Stomach (tissue), 19 donors: ENCODE results near the gene KLK11. TPM values are rescaled to one million over a fixed set of nuclear protein-coding genes. Genes with fewer than 3 reads are reported as not detected.

Experiments used
- DNase-seq, 2 donors: peaks; one replicate each; pipeline versions ENCODE4 v3.0.0 to v3.0.0-alpha.2; 2013 to 2019
- H3K27ac ChIP-seq, 5 donors: fragments of 200-600 bp in 4 of 5; sonication (generic) in 4 of 5; one replicate each; pipeline ENCODE4 v1.5.1; 2013 to 2019; ENCODE audit warnings: mild to moderate bottlenecking in 1 of 5, moderate library complexity in 1 of 5
- H3K27me3 ChIP-seq, 3 donors: fragments of 200-600 bp; sonication (generic); one replicate each; pipeline ENCODE4 v1.5.1; 2017 to 2019; ENCODE audit warnings: mixed run types in 1 of 3
- H3K36me3 ChIP-seq, 4 donors: fragments of 200-600 bp; sonication (generic); 1 replicate in 3 of 4; 2 replicates in 1 of 4; pipeline ENCODE4 v1.5.1; 2016 to 2019
- H3K4me1 ChIP-seq, 4 donors: fragments of 200-600 bp; sonication (generic); one replicate each; pipeline ENCODE4 v1.5.1; 2016 to 2019
- H3K4me3 ChIP-seq, 4 donors: fragments of 200-600 bp; sonication (generic) in 3 of 4; one replicate each; pipeline ENCODE4 v1.5.1; 2016 to 2019; ENCODE audit warnings: mild to moderate bottlenecking in 1 of 4
- H3K9me3 ChIP-seq, 4 donors: fragments of 200-600 bp; sonication (generic); one replicate each; pipeline ENCODE4 v1.5.1; 2016 to 2019
- EP300 ChIP-seq: sonication (generic); formaldehyde crosslinking; IDR thresholded peaks from one replicate; pipeline ENCODE4 v1.6.1; 2017; ENCODE audit warnings: antibody characterized with exemption
- POLR2A ChIP-seq, 4 donors: fragments of 450-650 bp; IDR thresholded peaks; one replicate each; pipeline ENCODE4 v1.6.1; 2016; ENCODE audit warnings: antibody characterized with exemption in 4 of 4, control low read depth in 2 of 4, mild to moderate bottlenecking in 1 of 4, moderate library complexity in 1 of 4
- POLR2AphosphoS5 ChIP-seq, 3 donors: sonication (generic); formaldehyde crosslinking; IDR thresholded peaks; one replicate each; pipeline ENCODE4 v1.6.1; 2016; ENCODE audit warnings: antibody characterized with exemption in 3 of 3
- WGBS, 5 donors: extraction: QIAGEN DNeasy Blood & Tissue Kit in 3 of 5; methylation state at CpG; one replicate each; pipeline versions ENCODE4 v1.1.5 to v1.1.7; 2013 to 2018; 5-methylcytosine and 5-hydroxymethylcytosine counted together
- intact Hi-C: fragments of 100-400 bp; cut with DNase I; formaldehyde crosslinking; loops from one replicate; pipeline ENCODE4 v1.15.1; 2023; ENCODE audit warnings: low total_unique reads
- long read RNA-seq, 10 donors: transcript quantifications; one replicate each; lab custom pipeline, GENCODE V29; 2026
- polyA plus RNA-seq, 3 donors: library from polyadenylated mRNA; stranded (reverse); fragments of 200-250 nt; gene quantifications; one replicate each; pipeline ENCODE4 v1.2.3, GENCODE V29; 2013
- total RNA-seq, 5 donors: library from RNA; depleted of rRNA; stranded (reverse); fragments of >200 nt; gene quantifications; one replicate each; pipeline versions ENCODE4 v1.1.0 to v1.2.3, GENCODE V29; 2014 to 2016
- TF ChIP-seq, protein P1 (sequence below), 7 experiments: fragments of 450-650 bp in 4 of 7; fragments of 200-600 bp in 3 of 7; sonication (generic) in 3 of 7; IDR thresholded peaks; one replicate each; pipeline ENCODE4 v1.5.1; 2016 to 2019; ENCODE audit warnings: antibody characterized with exemption in 7 of 7, control low read depth in 2 of 7, mild to moderate bottlenecking in 1 of 7
- donor health status: healthy with polysubstance abuse.
- donor health status: Bipolar disorder and iron deficiency.
- donor health status: healthy.

Gene KLK11, protein sequence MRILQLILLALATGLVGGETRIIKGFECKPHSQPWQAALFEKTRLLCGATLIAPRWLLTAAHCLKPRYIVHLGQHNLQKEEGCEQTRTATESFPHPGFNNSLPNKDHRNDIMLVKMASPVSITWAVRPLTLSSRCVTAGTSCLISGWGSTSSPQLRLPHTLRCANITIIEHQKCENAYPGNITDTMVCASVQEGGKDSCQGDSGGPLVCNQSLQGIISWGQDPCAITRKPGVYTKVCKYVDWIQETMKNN
- 100 to 1,000 TPM in 1 of 5 donors, 10 to 100 TPM in 2, 1 to 10 TPM in 1, not detected in 1; 1.8 to 128 (median 26.0) TPM for total RNA-seq
- 100 to 1,000 TPM in 1 of 3 donors, 10 to 100 TPM in 2; 34.1 to 152 (median 71.8) TPM for polyA plus RNA-seq
- long read RNA-seq, donor 1, result 0 reads
- long read RNA-seq, donor 2, partial matches to known transcripts, result 0 of 1 reads
- long read RNA-seq, donor 2, other reads (novel, unspliced or antisense), result 0 of 1 reads
- long read RNA-seq, donor 3, partial matches to known transcripts, result 0 of 2 reads
- long read RNA-seq, donor 3, other reads (novel, unspliced or antisense), result 0 of 2 reads
- long read RNA-seq, donor 4, partial matches to known transcripts, result 0 of 1 reads
- long read RNA-seq, donor 4, other reads (novel, unspliced or antisense), result 0 of 1 reads
- long read RNA-seq, donor 5, partial matches to known transcripts, result 0 of 2 reads
- long read RNA-seq, donor 5, other reads (novel, unspliced or antisense), result 0 of 2 reads
- long read RNA-seq, donor 6, partial matches to known transcripts, result 0 of 2 reads
- long read RNA-seq, donor 6, other reads (novel, unspliced or antisense), result 0 of 2 reads
- long read RNA-seq, donor 7, result 0 reads
- long read RNA-seq, donor 8, partial matches to known transcripts, result 0 of 2 reads
- long read RNA-seq, donor 8, other reads (novel, unspliced or antisense), result 0 of 2 reads
- long read RNA-seq, donor 9, partial matches to known transcripts, result 5 of 5 reads
- long read RNA-seq, donor 9, other reads (novel, unspliced or antisense), result 0 of 5 reads
- long read RNA-seq, donor 10, result 0 reads

DNA sequence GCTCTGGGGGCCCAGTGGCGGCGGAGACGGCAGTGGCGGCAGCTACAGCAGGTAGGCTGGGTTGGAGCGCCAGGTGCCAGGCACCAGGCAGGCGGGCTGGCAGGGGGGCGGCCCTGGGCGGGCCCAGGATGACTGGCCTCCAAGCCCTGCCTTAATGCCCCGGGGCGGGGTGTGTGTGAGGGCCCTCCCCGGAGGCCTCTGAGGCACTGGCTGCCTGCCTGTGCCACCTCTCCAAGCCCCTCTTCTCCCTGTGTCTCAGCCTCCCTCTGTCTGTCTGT is at the start of gene KLK11:
Gene KLK11, minus strand, starts transcription at position 63 of the 278 bp plus-strand sequence. CDS start 985 bp downstream, outside the sequence.
- peak; percentile 73 to 90 for DNase-seq
- H3K36me3 ChIP-seq, result no peaks in the 10 kb centered on the region
- H3K27ac ChIP-seq, result peak within 1 kb of the TSS; percentile 85 to 97 (median 92)
- H3K27me3 ChIP-seq, result peaks cover 0 to 72% (median 0%) of the 10 kb centered on the region in 3 donors
- H3K9me3 ChIP-seq, result no peaks in the 10 kb centered on the region
- peaks cover under 1 to 25% (median 5%) of the 10 kb centered on the region in 4 donors for H3K4me1 ChIP-seq
- H3K4me3 ChIP-seq, result peak within 1 kb of the TSS; percentile 34 to 47 (median 42)
- WGBS, 5 donors, result 35 to 66% (median 44%) methylated on average over 5 to 11 of the region's 11 CpGs
- intact Hi-C loops, result no loop called here
- peak in 2 of 4 donors; percentile 31 to 52 for TF ChIP-seq POLR2A (IDR thresholded peaks at IDR 0.05)
- TF ChIP-seq, protein P1, sequence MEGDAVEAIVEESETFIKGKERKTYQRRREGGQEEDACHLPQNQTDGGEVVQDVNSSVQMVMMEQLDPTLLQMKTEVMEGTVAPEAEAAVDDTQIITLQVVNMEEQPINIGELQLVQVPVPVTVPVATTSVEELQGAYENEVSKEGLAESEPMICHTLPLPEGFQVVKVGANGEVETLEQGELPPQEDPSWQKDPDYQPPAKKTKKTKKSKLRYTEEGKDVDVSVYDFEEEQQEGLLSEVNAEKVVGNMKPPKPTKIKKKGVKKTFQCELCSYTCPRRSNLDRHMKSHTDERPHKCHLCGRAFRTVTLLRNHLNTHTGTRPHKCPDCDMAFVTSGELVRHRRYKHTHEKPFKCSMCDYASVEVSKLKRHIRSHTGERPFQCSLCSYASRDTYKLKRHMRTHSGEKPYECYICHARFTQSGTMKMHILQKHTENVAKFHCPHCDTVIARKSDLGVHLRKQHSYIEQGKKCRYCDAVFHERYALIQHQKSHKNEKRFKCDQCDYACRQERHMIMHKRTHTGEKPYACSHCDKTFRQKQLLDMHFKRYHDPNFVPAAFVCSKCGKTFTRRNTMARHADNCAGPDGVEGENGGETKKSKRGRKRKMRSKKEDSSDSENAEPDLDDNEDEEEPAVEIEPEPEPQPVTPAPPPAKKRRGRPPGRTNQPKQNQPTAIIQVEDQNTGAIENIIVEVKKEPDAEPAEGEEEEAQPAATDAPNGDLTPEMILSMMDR (IDR thresholded peaks at IDR 0.05), result no peak
- peak in 2 of 3 donors; percentile 78 to 85 for TF ChIP-seq POLR2AphosphoS5 (IDR thresholded peaks at IDR 0.05)
- TF ChIP-seq EP300, result no peak

DNA sequence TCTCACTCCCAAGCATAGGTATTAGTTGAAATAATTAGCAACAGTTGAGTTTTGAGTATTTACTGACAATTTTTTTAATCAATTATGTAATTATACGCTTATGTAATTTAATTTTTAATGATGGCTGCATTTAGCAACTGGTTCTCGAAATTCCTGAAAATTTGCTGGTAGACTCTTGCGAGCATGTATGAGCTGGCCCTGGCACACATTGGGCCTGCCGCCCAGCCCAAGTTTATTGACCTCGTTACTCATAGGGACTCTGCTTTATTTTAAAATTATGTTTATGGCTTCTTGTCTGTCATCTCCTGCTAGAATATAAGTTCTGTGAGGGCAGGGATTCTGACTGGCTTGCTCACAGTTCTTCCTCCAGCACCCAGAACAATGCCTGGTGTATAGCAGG is 49.6 kb upstream of the KLK11 start:
- WGBS, 5 donors, result 87 to 94% (median 91%) methylated on average over 5 of the region's 5 CpGs
- H3K4me1 ChIP-seq, result peaks cover 0 to 11% (median 5%) of the 10 kb centered on the region in 4 donors
- H3K27ac ChIP-seq, result no peak overlapping the region
- no peaks in the 10 kb centered on the region for H3K27me3 ChIP-seq
- no peaks in the 10 kb centered on the region for H3K36me3 ChIP-seq
- no peak for DNase-seq
- peaks cover 0 to 15% (median 10%) of the 10 kb centered on the region in 4 donors for H3K9me3 ChIP-seq
- intact Hi-C loops, result no loop called here
- no peak for TF ChIP-seq POLR2AphosphoS5 (IDR thresholded peaks at IDR 0.05)
- no peak for TF ChIP-seq EP300
- TF ChIP-seq POLR2A (IDR thresholded peaks at IDR 0.05), result no peak
- TF ChIP-seq, protein P1 (IDR thresholded peaks at IDR 0.05), result no peak
- no peak overlapping the region for H3K4me3 ChIP-seq

DNA sequence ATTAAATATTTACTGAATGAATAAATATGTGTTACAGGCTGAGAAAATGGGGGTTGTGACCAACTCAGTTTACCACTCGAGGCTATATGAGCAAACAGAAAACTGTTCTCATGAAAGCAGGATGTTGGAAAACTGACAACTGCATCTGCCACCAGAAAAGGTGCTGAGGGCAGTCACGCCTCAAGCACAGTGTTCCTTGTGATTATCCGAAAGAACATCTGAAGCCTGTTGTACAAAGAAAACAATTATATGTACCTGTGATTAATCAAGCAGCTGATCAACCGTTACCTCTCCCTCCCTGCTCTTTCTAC is 44.6 kb upstream of the KLK11 start:
- peak overlapping the region in 4 of 5 donors; percentile 1 to 61 (median 22) for H3K27ac ChIP-seq
- no peaks in the 10 kb centered on the region for H3K36me3 ChIP-seq
- H3K9me3 ChIP-seq, result peaks cover 0 to 15% (median 10%) of the 10 kb centered on the region in 4 donors
- intact Hi-C loops, result no loop called here
- DNase-seq, result peak in 1 of 2 donors; percentile 53
- TF ChIP-seq POLR2A (IDR thresholded peaks at IDR 0.05) (no peak), EP300 (no peak), POLR2AphosphoS5 (IDR thresholded peaks at IDR 0.05) (peak in 2 of 3 donors; percentile 22 to 31)
- peaks cover 0 to 17% (median 10%) of the 10 kb centered on the region in 4 donors for H3K4me1 ChIP-seq
- WGBS, 5 donors, result 18 to 47% (median 33%) methylated on average over 4 of the region's 4 CpGs
- H3K4me3 ChIP-seq, result no peak overlapping the region
- H3K27me3 ChIP-seq, result peaks cover 0 to 4% (median 0%) of the 10 kb centered on the region in 3 donors

DNA sequence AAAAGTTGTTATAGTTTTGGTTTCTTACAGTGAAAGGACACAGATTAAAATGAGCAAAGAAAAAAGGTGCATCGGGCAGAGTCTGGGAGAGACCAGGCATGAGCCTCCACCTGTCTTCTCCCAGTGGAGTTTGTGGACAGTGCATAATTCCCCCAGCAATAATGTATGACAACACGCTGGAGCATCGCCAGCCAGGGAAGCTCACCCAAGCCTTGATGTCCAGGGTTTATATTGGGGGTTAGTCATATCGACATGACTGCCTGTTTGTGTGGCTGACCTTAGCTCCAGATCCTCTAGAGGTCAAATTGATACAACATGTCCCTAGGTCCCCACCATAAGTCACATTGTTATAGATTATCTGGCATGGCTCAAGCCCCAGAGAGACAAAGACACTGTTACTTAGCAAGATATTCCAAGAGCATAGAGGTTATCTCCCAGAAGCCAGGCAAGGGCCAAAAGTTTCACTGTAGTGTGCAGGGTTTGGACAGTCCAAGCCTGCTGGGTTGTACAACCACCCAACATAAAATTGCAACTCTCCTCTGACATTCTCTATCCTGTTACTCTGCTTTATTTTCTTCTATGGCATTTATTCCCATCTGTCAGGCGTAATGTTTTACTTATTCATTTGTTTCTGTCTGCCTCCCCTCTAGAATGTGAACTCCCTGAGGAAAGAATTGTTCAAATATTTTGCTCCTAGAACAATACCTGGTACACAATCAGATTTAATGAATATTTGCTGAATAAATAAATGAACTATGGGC is 44.1 kb upstream of the KLK11 start:
- peaks cover 0 to 9% (median 2%) of the 10 kb centered on the region in 3 donors for H3K27me3 ChIP-seq
- TF ChIP-seq, protein P1 (IDR thresholded peaks at IDR 0.05), result no peak
- TF ChIP-seq POLR2AphosphoS5 (IDR thresholded peaks at IDR 0.05) (no peak), POLR2A (IDR thresholded peaks at IDR 0.05) (no peak), EP300 (no peak)
- no peak for DNase-seq
- H3K27ac ChIP-seq, result peak overlapping the region in 4 of 5 donors; percentile 1 to 59 (median 26)
- no peaks in the 10 kb centered on the region for H3K36me3 ChIP-seq
- intact Hi-C loops, result no loop called here
- H3K4me3 ChIP-seq, result no peak overlapping the region
- H3K9me3 ChIP-seq, result peaks cover 0 to 15% (median 10%) of the 10 kb centered on the region in 4 donors
- H3K4me1 ChIP-seq, result peaks cover under 1 to 20% (median 12%) of the 10 kb centered on the region in 4 donors
- 43 to 72% (median 52%) methylated on average over 5 of the region's 5 CpGs for WGBS, 5 donors
